Nephron progenitor cell (in vitro differentiated cells): Measurements from ENCODE around the gene RPS3A.

ENCODE experiments used
- DNase-seq: peaks from one replicate; pipeline ENCODE4 v3.0.0; 2021
- H3K27ac Mint-ChIP-seq: 2 replicates; pipeline ENCODE4 v1.8.0; 2021; ENCODE audit warnings: mild to moderate bottlenecking, moderate library complexity, mixed read lengths
- H3K27me3 Mint-ChIP-seq: 2 replicates; pipeline ENCODE4 v1.8.0; 2021; ENCODE audit warnings: mild to moderate bottlenecking, low read depth, mixed read lengths; ENCODE audit not compliant: poor library complexity
- H3K36me3 Mint-ChIP-seq: 2 replicates; pipeline ENCODE4 v1.8.0; 2021; ENCODE audit warnings: low read depth, mixed read lengths
- H3K4me1 Mint-ChIP-seq: 2 replicates; pipeline ENCODE4 v1.8.0; 2021; ENCODE audit warnings: mixed read lengths
- H3K4me3 Mint-ChIP-seq: 2 replicates; pipeline ENCODE4 v1.8.0; 2021; ENCODE audit warnings: mild to moderate bottlenecking, moderate library complexity, mixed read lengths
- H3K9me3 Mint-ChIP-seq: 2 replicates; pipeline ENCODE4 v1.8.0; 2021; ENCODE audit warnings: mild to moderate bottlenecking, moderate library complexity, mixed read lengths
- CTCF ChIP-seq: fragments of 200-600 bp; sonication (generic); IDR thresholded peaks from 2 replicates; pipeline ENCODE4 v1.5.0; 2021; ENCODE audit warnings: antibody characterized with exemption

The RPS3A gene

GRCh38 chr4:151152028-151152427 is 52.6 kb downstream of the RPS3A start:
- Mint-ChIP-seq H3K4me3 (no peak overlapping the region), H3K27ac (no peak overlapping the region), H3K36me3 (peaks cover 49% of the 10 kb centered on the region), H3K27me3 (no peaks in the 10 kb centered on the region), H3K9me3 (no peaks in the 10 kb centered on the region), H3K4me1 (no peaks in the 10 kb centered on the region)
- TF ChIP-seq CTCF, result no peak
- DNase-seq, result no peak

- DNase-seq, result no peak
- TF ChIP-seq CTCF, result no peak
- Mint-ChIP-seq H3K27me3 (no peaks in the 10 kb centered on the region), H3K4me3 (no peak overlapping the region), H3K4me1 (no peaks in the 10 kb centered on the region), H3K9me3 (peaks cover 5% of the 10 kb centered on the region), H3K36me3 (peaks cover 50% of the 10 kb centered on the region), H3K27ac (no peak overlapping the region)
These were observed 54.2 kb downstream of the RPS3A start for GRCh38 chr4:151153585-151153984.
